DLD1 (cell line): Measurements from ENCODE around the gene CAD.
"Not testable (repeated sequence)": the region's sequence is repeated elsewhere in the genome, so short reads cannot be mapped to it uniquely, and the experiment has no call there.

Experiments
- in situ Hi-C: cut with HindIII; loops from 2 replicates; pipeline ENCODE4 v1.10.0; 2017; ENCODE audit warnings: low sequenced_read_pairs

The CAD gene

DNA sequence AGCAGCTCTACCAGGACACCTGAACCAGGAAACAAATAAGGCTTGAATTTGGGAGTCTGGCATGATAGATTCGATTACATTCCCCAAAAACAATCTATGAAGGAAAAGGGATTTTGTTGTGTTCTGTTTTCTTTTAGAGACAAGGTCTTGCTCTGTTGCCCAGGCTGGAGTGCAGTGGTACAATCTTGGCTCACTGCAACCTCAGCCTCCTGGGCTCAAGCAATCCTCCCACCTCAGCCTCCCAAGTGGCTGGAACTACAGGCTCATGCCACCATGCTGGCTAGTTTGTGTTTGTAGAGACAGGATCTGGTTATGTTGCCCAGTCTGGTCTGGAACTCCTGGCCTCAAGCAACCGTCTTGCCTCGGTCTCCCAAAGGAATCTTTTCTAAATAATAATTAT, 19.1 kb upstream of the CAD start:
- in situ Hi-C loops, result not testable (repeated sequence)

- in situ Hi-C loops, result no loop called here
Measured at GRCh38 chr2:27198627-27199026, 18.5 kb upstream of the CAD start.

GRCh38 chr2:27199241-27199640, 17.9 kb upstream of the CAD start:
- in situ Hi-C loops, result no loop called here

- in situ Hi-C loops, result no loop called here
Measured at GRCh38 chr2:27201675-27202074, 15.5 kb upstream of the CAD start.

DNA sequence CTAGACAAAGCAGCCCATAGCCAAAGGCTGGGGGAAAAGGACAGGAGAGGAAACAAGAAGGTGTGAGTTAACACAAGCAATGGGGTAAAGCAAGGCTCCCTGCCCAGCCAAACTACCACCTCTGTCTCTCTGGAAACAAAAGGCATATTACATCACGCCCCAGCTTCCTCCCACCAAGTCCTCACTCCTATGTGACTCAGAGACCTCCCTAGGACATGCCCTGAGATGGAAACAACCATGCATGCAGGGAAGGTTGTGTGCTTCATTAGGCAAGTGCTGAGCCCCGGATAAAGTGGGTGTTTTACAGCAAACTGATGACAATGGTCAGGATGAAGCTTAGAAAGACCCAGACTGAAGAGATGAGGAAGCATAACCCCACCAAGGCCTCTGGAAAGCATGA, 14.3 kb upstream of the CAD start:
- in situ Hi-C loops, result no loop called here

- in situ Hi-C loops, result no loop called here
Measured at GRCh38 chr2:27203741-27204140, 13.4 kb upstream of the CAD start.

DNA sequence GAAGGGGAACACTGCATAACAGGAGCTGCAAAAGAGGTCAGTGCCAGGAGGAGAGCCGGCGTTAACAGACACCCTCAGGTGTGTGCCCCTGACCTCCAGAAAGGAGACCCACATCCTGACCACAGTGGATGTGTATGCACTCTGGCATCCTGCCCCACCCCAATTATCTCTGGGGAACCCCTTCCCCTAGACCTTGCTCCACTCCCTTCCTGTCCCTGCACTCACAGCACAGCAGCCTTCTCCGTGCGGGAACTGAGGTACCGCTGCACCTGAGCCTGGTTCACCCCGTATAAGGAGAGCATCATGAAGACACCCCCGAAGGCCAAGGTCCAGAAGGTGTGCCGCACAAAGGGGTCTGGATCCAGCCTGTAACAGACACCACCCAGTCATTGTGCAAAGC, 12.6 kb upstream of the CAD start:
- in situ Hi-C loops, result no loop called here

DNA sequence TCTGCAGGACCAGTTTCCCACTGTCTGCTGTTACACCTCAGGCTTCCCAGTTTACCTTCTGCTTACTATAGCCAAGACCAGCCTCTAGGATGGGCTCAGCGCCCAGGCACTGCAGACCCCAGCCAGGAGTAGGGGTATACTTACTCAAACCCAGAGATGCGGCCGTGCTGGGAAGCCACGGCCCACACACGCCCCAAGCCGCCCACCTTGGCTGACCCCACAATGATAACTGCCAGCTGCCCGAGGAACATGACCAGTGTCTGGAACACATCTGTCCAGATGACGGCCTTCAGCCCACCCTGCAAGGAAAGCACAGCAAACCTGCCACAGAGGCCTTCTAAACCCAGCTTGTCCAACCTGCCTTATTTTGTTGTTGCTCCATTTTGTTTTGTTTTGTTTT, 12.0 kb upstream of the CAD start:
- in situ Hi-C loops, result no loop called here

DNA sequence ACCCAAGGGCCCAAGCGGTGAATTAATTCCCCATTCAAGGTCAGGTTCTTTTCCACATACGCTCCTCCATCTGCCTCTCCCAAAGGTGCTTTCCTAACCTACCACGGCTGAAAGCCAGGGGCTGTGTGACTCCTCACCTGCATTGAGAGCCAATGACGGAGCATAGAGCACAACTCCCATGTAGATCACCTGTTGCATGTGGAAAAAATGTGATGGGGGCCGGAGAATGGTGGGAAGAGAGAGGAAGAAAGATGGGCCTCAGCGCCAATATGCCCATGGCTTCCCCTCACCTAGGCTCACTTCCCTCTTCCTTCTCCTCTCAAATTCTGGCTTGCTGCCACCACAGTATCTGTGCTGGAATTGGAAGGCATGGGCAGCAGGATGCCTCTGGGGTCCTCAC, 10.8 kb upstream of the CAD start:
- in situ Hi-C loops, result no loop called here

DNA sequence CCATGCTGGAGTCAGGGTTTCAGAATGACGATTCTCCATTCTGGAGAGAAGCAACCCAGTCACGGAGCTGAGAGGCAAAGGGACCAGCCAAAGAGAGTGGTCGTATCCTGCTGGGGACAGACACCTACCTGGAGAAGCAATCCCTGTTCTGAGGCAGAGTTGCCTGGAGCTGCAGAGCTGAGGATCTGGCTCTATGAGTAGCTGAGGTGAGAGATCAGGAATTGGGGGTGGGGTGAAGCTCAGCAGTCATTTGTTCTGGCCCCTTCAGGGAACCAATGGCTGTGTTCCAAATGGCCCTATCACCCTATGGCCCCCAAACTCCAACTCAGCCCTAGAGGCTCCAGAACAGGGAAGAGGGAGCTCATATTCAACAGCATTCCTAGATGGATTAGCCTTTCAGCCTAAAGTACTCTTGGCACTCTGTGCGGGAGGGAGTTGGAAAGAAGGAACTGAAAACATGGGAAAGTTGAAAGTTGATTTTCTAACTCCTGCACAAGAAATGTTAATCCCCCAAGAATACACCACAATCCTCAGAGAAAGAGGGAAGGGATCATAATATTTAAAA, 8.6 kb upstream of the CAD start:
- in situ Hi-C loops, result no loop called here

GRCh38 chr2:27209621-27210401, 7.4 kb upstream of the CAD start:
- in situ Hi-C loops, result no loop called here

- in situ Hi-C loops, result no loop called here
Measured at GRCh38 chr2:27211241-27211942, 5.8 kb upstream of the CAD start.

- in situ Hi-C loops, result no loop called here
Measured at GRCh38 chr2:27211943-27212625, 5.1 kb upstream of the CAD start, which contains the start of the genes ATRAID and SLC5A6. Gene ATRAID, plus strand, starts transcription at chr2:27212041. Its CDS starts 328 bp downstream, at chr2:27212369. Gene SLC5A6, minus strand, starts transcription at chr2:27212268. Its CDS starts 4,618 bp downstream, at chr2:27207650.

- in situ Hi-C loops, result no loop called here
Measured at GRCh38 chr2:27212626-27213471, 4.3 kb upstream of the CAD start.

DNA sequence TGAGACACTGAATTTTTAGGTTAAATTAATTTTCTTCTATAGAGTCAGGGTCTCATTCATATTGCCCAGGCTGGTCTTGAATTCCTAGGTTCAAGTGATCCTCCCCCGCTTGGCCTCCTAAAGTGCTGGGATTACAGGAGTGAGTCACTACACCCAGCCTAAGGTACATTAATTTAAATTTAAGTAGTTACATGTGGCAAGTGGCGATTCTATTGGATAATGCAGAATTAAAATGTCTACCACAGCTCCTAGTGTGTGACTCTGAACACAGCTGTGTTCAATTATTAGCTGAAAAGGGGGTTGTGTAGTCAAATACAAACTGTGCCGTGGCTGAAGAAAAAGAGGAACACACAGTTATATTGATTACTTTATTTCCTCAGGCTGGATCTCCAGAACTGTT, 2.2 kb upstream of the CAD start:
- in situ Hi-C loops, result no loop called here

GRCh38 chr2:27216416-27217137, 592 bp upstream of the CAD start:
- in situ Hi-C loops, result no loop called here

GRCh38 chr2:27218614-27219013, 1.4 kb downstream of the CAD start:
- in situ Hi-C loops, result no loop called here

DNA sequence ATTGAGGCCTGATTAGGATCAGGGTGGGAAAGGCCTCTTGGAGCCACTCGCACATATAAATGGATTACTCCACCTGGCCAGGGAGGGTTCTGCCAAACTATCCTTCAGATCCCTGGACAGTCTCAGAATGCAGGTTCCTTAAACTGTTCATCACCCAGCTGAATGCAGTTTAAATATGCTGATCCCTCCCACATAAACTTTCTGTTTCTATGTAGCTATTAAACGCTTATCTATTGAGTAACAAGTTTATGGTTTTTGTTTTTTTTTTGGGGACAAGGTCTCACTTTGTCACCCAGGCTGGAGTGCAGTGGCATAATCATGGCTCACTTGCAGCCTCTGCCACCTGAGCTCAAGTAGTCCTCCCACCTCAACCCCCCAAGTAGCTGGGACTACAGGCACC, 1.9 kb downstream of the CAD start:
- in situ Hi-C loops, result no loop called here

DNA sequence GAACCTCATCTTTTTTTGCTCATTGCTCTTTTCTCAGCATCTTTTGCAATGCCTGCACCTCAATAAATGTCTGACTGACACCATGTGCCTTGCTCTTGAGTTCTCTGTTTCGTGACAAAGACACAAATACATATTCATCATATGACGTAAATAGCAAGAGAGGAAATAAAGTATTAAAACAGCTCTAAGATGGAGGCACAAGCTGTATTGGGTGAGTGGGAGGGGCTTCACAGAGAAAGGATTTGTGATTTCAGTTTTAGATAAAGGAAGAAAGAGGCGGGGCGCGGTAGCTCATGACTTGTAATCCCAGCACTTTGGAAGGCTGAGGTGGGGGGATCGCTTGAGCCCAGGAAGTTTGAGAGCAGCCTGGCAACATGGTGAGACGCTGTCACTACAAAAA, 2.9 kb downstream of the CAD start:
- in situ Hi-C loops, result no loop called here

- in situ Hi-C loops, result no loop called here
Measured at GRCh38 chr2:27221166-27221565, 4.0 kb downstream of the CAD start.
